Adrenal gland (tissue), 12 donors: Measurements from ENCODE around the gene CLRN2. TPM values are rescaled to one million over a fixed set of nuclear protein-coding genes. Genes with fewer than 3 reads are reported as not detected.

Experiments used
- DNase-seq, 7 donors: peaks; one replicate each; pipeline ENCODE4 v3.0.0-alpha.2; 2019 to 2020
- H3K27ac ChIP-seq, 5 donors: fragments of 200-600 bp; sonication (generic) in 4 of 5; 1 replicate in 3 of 5; 2 replicates in 2 of 5; pipeline versions ENCODE4 v1.5.1 to v1.8.0; 2016 to 2020; ENCODE audit warnings: mild to moderate bottlenecking in 1 of 5
- H3K27me3 ChIP-seq: fragments of 200-600 bp; 2 replicates; pipeline ENCODE4 v1.8.0; 2021
- H3K36me3 ChIP-seq, 2 donors: fragments of 200-600 bp; replicated peaks in 1 of 2; 1 replicate in 1 of 2; 2 replicates in 1 of 2; pipeline versions ENCODE4 v1.5.1 to v1.8.0; 2018 to 2022
- H3K4me1 ChIP-seq, 2 donors: fragments of 200-600 bp; replicated peaks in 1 of 2; 1 replicate in 1 of 2; 2 replicates in 1 of 2; pipeline versions ENCODE4 v1.5.1 to v1.8.0; 2018 to 2021
- H3K4me3 ChIP-seq, 4 donors: fragments of 200-600 bp; sonication (generic) in 3 of 4; one replicate each; pipeline ENCODE4 v1.5.1; 2016 to 2018
- H3K9me3 ChIP-seq, 3 donors: fragments of 200-600 bp; sonication (generic) in 1 of 3; replicated peaks in 1 of 3; 1 replicate in 2 of 3; 2 replicates in 1 of 3; pipeline versions ENCODE4 v1.5.1 to v1.8.0; 2016 to 2021
- POLR2A ChIP-seq, 2 donors: fragments of 450-650 bp; IDR thresholded peaks; one replicate each; pipeline ENCODE4 v1.6.1; 2017; ENCODE audit warnings: antibody characterized with exemption in 2 of 2, mild to moderate bottlenecking in 2 of 2, moderate library complexity in 1 of 2
- WGBS, 4 donors: extraction: QIAGEN DNeasy Blood & Tissue Kit in 2 of 4; methylation state at CpG; one replicate each; pipeline versions ENCODE4 v1.1.5 to v1.1.7; 2013 to 2017; 5-methylcytosine and 5-hydroxymethylcytosine counted together
- intact Hi-C, 2 donors: fragments of 100-400 bp; cut with DNase I; formaldehyde crosslinking; loops; one replicate each; pipeline versions ENCODE4 v1.14.1 to v1.15.0; 2022 to 2023
- polyA plus RNA-seq, 3 donors: library from polyadenylated mRNA; stranded (reverse); fragments of 200-250 nt in 2 of 3; fragments of 350-450 nt in 1 of 3; fragmentation: Illumina TruSeq in 1 of 3; extraction: RNeasy Lipid Tissue Mini Kit (QIAGEN cat#74804) in 1 of 3; gene quantifications; one replicate each; pipeline ENCODE4 v1.2.3, GENCODE V29; 2013 to 2014
- total RNA-seq, 9 donors: library from RNA; depleted of rRNA in 4 of 9; stranded (reverse); fragments of >200 nt in 4 of 9; fragments of 120-200 nt in 1 of 9; fragmentation: NEBNext Ultra II Directional in 1 of 9; extraction: Animal tissue kit (Norgen Biotek cat#: 25700) in 1 of 9; gene quantifications; one replicate each; pipeline versions ENCODE4 v1.1.0 to v1.2.4, GENCODE V29; 2013 to 2023
- TF ChIP-seq, protein P1 (sequence below), 6 experiments: fragments of 450-650 bp in 4 of 6; fragments of 200-600 bp in 2 of 6; sonication (generic) in 1 of 6; IDR thresholded peaks; 1 replicate in 5 of 6; 2 replicates in 1 of 6; pipeline versions ENCODE4 v1.5.1 to v1.8.0; 2016 to 2021; ENCODE audit warnings: antibody characterized with exemption in 6 of 6, mild to moderate bottlenecking in 2 of 6, moderate library complexity in 1 of 6
- donor health status: healthy with polysubstance abuse.
- donor health status: Bipolar disorder and iron deficiency.
- donor health status: DM: yes; HTN: yes; CAD: no.
- donor health status: DM: no; HTN: no; CAD: no.
- donor health status: DM: no; HTN: no; CAD: no.
- donor health status: DM: yes; HTN: yes; CAD: no.

CLRN2 gene
- total and polyA plus RNA-seq, 12 donors = not detected

DNA sequence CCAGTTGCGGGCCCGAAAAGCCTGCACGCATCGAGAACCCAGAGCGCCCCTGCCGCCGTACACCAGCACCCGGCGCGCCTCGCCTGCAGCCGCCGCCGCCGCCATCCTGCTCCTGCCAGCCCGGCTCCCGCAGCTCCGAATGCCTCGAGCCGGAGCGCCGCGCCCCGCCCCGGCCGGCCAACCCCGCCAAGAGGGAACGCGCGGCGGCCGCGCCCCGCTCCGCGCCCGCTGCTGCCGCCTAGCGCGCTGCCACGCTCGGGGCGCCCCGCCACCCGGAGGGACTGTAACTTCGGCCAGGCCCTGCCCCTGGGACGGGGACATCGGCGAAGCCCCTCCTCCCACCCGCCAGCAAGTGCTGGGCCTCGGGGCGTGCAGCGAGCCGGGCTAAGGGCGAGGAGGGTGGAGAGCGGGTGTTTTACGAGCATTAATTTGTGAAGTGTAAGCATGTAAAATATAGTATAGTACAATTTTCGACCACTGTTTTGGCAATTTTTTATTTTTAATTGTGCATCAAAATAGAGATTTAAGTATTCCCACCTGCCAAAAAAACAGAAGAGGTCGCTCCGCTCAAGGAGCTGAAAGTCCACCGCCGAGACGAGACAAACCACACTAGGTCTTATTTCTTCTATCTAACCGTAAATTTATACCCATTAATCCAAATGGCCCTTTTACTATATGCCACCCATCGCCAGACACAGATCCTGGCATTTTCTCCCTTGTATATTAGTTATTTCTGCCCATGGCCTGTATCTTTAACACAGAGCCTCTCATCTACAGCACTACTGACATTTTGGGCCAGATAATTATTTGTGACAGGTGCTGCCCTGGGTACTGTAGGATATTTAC is 2.8 kb upstream of the CLRN2 start, which contains the start of gene QDPR:
TSS of gene QDPR (minus strand) at position 141 of the 846 bp plus-strand sequence. CDS start at position 105, 36 bp downstream.
- Histone ChIP-seq H3K9me3 (no peaks in the 10 kb centered on the region), H3K27me3 (no peaks in the 10 kb centered on the region), H3K4me1 (peaks cover 9 to 18% of the 10 kb centered on the region in 2 donors), H3K4me3 (peak within 1 kb of the TSS; percentile 19 to 88 (median 81)), H3K36me3 (peaks cover 0 to 19% of the 10 kb centered on the region in 2 donors), H3K27ac (peak within 1 kb of the TSS in 4 of 5 donors; percentile 71 to 93 (median 85))
- 1 to 4% (median 3%) methylated on average over 17 to 65 of the region's 65 CpGs for WGBS, 4 donors
- intact Hi-C loops = no loop called here
- peak; percentile 87 to 91 (median 87) for DNase-seq
- peak; percentile 67 to 72 for TF ChIP-seq POLR2A (IDR thresholded peaks at IDR 0.05)
- TF ChIP-seq, protein P1, sequence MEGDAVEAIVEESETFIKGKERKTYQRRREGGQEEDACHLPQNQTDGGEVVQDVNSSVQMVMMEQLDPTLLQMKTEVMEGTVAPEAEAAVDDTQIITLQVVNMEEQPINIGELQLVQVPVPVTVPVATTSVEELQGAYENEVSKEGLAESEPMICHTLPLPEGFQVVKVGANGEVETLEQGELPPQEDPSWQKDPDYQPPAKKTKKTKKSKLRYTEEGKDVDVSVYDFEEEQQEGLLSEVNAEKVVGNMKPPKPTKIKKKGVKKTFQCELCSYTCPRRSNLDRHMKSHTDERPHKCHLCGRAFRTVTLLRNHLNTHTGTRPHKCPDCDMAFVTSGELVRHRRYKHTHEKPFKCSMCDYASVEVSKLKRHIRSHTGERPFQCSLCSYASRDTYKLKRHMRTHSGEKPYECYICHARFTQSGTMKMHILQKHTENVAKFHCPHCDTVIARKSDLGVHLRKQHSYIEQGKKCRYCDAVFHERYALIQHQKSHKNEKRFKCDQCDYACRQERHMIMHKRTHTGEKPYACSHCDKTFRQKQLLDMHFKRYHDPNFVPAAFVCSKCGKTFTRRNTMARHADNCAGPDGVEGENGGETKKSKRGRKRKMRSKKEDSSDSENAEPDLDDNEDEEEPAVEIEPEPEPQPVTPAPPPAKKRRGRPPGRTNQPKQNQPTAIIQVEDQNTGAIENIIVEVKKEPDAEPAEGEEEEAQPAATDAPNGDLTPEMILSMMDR (IDR thresholded peaks at IDR 0.05) = peak; percentile 16 to 56 (median 43)

DNA sequence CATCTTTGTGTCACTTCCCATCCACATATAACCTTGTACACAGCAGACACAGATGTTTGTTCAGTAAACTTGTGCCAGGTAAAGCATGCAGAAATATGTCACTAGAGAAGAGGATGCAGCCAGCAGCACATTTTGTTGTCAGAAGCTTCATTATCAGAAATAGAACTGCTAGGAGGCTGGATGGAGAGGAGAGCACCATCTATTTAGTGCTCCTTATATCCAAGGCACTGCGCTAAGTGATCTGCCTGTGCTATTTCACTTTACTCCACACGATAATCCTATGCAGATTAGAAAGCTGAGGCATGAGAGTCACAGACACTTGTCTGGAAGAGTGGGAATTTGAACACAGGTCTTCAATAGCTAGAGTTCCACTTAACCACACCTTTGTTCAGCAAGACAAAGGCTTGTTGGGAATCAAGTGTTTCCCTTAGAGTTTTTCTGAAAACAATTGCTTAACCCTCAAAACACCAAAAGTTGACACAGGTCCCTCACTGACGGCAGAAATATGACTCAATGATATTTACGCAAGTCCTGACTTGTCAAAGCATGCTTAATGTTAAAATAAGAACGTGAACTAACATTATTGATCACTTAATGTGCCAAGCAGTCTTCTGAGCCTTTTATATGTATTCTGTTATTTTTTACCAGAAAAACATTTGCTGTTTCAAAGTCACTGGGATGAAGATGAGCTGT is 1.8 kb upstream of the CLRN2 start:
- H3K4me3 ChIP-seq = no peak overlapping the region
- H3K27ac ChIP-seq = peak overlapping the region in 1 of 5 donors; percentile 91
- H3K9me3 ChIP-seq = no peaks in the 10 kb centered on the region
- H3K36me3 ChIP-seq = peaks cover 0 to 10% of the 10 kb centered on the region in 2 donors
- no peak for TF ChIP-seq POLR2A (IDR thresholded peaks at IDR 0.05)
- TF ChIP-seq, protein P1 (IDR thresholded peaks at IDR 0.05) = no peak
- intact Hi-C loops = no loop called here
- H3K4me1 ChIP-seq = peaks cover 9 to 18% of the 10 kb centered on the region in 2 donors
- WGBS, 4 donors = 78 to 87% (median 80%) methylated on average over 5 of the region's 5 CpGs
- DNase-seq = no peak
- H3K27me3 ChIP-seq = no peaks in the 10 kb centered on the region

DNA sequence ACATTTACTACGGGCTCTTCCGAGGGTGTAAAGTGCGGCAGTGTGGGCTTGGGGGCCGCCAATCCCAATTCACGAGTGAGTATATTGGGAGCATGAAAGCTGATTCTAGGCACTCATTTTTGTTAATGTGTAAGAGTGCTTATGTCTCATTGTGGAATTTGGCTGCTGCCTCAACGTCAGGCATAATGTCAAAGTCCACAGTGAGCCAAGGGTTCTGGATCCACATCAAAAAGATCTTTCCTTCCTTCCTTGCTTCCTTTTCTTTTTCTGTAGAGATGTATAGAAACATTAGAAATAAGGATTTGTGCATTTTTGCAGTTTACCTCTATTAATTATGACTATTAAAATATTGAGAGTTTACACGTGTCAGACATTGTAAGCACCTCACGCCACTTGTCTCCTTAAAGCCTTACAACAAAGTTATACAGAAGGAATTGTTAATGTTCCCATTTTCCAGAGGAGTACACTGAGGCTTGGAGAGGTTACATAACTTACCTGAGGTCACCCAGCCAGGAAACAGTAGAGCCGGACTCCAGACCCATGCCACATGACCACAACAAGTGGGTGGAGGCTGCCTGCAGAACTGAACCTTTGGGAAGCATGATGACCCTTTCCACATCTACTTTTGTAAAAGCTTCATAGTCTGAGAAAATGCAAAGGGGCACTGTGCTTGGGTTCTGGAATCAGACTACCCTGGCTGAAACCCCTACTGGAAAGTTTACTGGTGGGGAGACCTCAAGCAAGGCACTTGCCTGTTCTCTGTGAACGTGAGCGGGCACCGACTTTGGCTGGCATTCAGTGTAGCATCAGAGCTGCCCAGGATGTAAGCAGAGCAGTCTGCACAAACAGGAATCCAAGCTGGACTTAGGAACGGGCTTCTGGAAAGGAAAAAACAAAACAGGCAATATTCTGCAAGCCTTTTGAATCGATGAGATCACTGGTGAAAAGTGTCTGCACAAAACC is 761 bp downstream of the CLRN2 start:
- Histone ChIP-seq H3K36me3 (no peaks in the 10 kb centered on the region), H3K27me3 (no peaks in the 10 kb centered on the region), H3K4me3 (no peak overlapping the region), H3K27ac (no peak overlapping the region), H3K4me1 (peaks cover 6 to 12% of the 10 kb centered on the region in 2 donors), H3K9me3 (no peaks in the 10 kb centered on the region)
- intact Hi-C loops = no loop called here
- 71 to 77% (median 75%) methylated on average over 14 of the region's 14 CpGs for WGBS, 4 donors
- TF ChIP-seq POLR2A (IDR thresholded peaks at IDR 0.05) = no peak
- TF ChIP-seq, protein P1 (IDR thresholded peaks at IDR 0.05) = no peak
- no peak for DNase-seq
